Activated CD4-positive, alpha-beta T cell treated with anti-CD3 and anti-CD28 coated beads for 48 hours (primary cell): ENCODE results near the gene AVP.
"Not testable (repeated sequence)": the region's sequence is repeated elsewhere in the genome, so short reads cannot be mapped to it uniquely, and the experiment has no call there.

Experiments used
- DNase-seq: peaks from one replicate; pipeline ENCODE4 v3.0.0-alpha.2; 2020

The AVP gene

DNA sequence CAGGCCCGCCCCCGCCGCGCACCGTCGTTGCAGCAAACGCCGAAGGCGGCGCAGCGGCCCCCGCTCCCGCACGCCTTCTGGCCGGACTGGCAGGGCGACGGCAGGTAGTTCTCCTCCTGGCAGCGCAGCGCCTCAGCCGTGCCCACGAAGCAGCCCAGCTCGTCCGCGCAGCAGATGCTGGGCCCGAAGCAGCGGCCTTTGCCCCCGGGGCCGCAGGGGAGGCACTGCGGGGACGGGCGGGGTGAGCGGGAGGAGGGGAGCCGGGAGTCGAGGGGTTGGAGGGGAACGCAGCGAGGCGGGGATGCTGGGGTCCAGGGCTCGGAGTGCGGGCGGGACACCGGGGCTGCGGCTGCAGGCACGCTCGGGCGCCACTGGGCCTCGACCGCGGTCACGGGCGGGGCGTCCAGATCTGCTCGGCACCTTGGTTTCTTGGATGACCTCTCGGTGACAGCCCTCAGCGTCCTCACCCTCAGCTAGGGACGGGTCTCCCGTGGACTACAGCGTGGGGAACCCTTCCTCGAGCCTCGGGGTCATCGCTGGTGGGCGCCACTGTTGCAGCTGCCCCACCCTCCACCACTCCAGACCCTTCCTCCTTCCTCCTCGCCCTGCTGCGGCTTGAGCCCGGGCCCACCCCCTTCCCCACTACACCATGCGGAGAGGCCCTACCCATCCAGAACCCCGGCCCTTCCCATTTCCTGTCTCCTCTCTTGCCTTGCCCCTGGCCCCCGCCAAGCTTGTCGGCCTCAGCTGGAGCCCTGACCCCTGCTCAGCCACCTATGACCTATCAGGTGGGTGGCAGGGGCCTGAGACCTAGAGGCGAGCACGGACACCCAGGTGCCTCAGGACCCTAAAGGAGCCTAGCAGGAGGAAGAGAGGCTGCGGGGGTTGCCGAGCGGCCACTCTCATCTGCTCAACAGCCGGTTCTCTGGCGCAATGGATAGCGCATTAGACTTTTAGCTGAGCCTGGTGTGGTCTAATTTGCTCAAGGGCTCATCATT lies 1.3 kb downstream of the AVP start:
- DNase-seq: no peak

DNA sequence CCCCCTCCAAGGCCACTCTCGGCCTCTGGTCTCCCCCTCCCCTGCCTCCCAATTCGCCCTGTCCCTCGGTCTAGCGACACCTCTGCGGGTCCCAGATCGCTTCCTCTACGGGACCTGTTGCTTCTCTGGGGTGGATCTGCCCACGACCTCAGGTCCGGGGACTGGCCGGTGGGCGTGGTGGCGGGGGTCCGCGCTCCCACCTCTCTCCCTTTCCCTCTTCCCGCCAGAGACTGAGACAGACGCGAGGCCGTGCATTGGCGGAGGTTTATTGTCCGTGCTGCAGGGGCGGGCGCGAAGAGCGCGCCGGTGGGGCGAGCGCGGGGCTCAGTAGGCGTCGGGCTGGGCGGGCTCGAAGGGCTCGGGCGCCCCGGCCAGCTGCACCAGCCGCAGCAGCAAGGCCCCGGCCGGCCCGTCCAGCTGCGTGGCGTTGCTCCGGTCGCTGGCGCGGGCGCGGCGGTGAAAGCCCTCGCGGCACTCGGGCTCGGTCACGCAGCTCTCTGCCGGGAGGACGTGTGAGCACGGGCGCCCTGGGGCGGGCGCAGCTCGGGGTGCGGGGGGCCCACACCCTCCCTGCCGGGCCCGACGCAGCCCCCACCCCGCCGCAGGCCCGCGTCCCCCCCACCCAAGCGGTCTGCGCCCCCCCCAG lies 2.1 kb downstream of the AVP start:
- DNase-seq: no peak

DNA sequence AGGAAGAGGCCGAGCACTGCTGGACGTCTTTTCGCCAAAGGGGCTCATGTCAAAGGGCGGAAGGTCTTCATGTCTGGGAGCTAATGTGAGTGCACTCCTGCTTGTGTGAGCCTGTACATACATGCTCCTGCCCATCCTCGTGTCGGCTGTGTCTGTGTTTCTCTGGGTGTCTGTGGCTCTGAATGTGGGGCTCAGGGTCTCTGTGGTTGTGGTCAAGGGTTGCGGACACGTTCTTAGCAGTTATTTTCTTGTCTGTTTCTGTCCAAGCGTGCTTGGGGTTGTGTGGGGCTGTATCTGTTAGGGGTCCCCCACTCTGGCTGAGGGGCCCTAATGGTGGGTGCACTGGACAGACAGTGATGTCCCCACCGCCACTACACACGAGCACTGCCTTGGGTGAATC lies 2.9 kb downstream of the AVP start:
- no peak for DNase-seq

GRCh38 chr20:3080939-3081388 lies 3.6 kb downstream of the AVP start:
- no peak for DNase-seq

- DNase-seq: no peak
Observed at GRCh38 chr20:3077618-3078134, 6.8 kb downstream of the AVP start.

DNA sequence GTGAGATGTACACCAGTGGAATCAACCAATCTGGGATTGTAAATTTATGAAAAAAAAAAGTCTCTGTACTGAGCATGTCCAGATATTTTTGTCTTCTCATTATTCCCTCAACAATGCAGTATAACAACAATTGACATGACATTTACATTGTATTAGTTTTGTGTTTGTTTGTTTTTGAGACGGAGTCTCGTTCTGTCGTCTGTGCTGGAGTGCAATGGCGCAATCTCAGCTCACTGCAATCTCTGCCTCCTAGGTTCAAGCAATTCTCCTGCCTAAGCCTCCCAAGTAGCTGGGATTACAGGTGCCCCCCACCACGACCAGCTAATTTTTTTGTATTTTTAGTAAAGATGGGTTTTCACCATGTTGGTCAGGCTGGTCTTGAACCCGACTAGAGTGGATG lies 9.2 kb downstream of the AVP start:
- DNase-seq: not testable (repeated sequence)

DNA sequence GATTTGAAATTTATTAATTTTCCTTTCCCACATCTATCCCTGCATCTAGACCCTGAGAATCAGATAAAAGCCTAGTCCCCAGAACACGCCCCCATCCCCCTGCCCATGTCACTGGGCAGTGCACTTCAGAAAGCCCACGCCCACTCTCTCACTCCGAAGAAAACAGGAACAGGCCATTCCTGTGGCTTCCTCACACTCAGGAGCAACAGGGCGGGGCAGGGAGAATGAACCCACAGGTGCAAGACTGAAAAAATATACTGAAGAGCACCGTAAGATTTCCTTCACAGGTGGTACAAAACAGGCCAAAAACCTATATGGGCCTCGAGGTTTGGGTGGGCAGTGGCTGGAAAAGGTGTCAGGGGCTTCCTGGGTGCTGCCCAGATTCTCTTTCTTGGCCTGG lies 9.7 kb downstream of the AVP start:
- DNase-seq: no peak

DNA sequence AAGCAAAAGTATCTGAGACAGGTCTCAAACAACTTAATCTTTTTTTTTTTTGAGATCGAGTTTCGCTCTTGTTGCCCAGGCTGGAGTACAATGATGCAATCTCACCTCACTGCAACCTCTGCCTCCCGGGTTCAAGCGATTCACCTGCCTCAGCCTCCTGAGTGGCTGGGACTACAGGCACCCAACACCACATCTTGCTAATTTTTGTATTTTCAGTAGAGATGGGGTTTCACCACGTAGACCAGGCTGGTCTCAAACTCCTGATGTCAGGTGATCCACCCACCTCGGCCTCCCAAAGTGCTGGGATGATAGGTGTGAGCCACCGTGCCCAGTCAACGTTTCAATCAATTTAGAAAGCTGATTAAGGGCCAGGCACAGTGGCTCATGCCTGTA lies 11.3 kb downstream of the AVP start:
- DNase-seq: peak; percentile 44

- DNase-seq: no peak
Observed at GRCh38 chr20:3072530-3073250, 11.8 kb downstream of the AVP start.

- peak; percentile 77 for DNase-seq
Observed at GRCh38 chr20:3071610-3072529, 12.7 kb downstream of the AVP start, which contains the start of gene OXT. Gene OXT (plus strand): TSS chr20:3071620. CDS start chr20:3071656, 36 bp downstream.

DNA sequence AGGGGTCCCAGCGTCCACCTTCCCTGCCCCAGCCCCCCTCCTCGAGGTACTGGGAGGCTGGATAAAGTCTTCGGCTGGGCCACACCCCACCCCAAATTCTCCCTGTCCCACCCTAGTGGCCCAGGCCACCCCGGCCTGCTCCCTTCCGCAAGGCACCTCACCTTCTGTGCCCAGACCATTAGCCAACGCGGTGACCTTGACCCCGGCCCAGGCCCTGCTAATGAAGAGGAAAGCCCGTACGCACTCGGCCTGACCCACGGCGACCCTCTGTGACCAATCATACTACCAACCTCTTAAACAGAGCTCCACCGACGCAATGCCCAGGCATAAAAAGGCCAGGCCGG lies 13.3 kb downstream of the AVP start:
- DNase-seq: no peak

GRCh38 chr20:3070725-3071124 lies 13.8 kb downstream of the AVP start:
- no peak for DNase-seq

- peak; percentile 42 for DNase-seq
Observed at GRCh38 chr20:3068986-3069900, 15.3 kb downstream of the AVP start.

- no peak for DNase-seq
Observed at GRCh38 chr20:3068075-3068474, 16.4 kb downstream of the AVP start.

DNA sequence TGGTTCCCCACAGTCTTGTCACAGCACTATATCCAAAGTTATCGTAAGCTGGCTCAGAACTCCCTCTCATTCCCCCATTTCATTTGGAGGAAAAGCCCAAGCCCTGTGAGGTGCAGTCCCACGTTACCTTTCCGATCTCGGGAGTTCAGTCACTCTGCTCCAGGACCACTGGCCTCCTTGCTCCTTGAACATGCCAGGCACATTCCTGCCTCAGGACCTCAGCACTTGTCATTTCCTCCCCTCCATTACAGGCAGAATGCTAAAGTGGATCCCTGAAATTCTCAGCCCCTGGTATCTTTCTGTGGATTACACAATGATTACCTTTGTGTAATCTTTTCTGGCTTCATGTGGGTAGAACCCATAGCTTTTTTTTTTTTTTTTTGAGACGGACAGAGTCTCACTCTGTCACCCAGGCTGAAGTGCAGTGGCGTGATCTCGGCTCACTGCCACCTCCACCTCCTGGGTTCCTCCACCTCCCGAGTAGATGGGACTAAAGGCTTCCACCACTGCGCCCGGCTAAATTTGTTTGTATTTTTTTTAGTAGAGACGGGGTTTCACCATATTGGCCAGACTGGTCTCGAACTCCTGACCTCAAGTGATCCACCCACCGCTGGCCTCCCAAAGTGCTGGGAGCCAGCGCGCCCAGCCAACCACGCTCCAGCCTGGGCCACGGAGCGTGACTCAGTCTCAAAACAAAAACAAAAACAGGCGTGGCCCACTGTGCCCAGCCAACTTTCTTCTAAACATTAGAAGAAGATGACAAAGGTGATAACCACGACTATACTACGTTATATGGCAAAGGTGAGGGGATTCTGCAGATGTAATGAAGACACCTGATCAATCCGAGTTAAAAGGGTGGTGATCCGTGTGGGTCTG lies 17.1 kb downstream of the AVP start:
- DNase-seq: no peak

- not testable (repeated sequence) for DNase-seq
Observed at GRCh38 chr20:3064119-3064518, 20.4 kb downstream of the AVP start.

- DNase-seq: no peak
Observed at GRCh38 chr20:3059489-3059888, 25.0 kb downstream of the AVP start.

DNA sequence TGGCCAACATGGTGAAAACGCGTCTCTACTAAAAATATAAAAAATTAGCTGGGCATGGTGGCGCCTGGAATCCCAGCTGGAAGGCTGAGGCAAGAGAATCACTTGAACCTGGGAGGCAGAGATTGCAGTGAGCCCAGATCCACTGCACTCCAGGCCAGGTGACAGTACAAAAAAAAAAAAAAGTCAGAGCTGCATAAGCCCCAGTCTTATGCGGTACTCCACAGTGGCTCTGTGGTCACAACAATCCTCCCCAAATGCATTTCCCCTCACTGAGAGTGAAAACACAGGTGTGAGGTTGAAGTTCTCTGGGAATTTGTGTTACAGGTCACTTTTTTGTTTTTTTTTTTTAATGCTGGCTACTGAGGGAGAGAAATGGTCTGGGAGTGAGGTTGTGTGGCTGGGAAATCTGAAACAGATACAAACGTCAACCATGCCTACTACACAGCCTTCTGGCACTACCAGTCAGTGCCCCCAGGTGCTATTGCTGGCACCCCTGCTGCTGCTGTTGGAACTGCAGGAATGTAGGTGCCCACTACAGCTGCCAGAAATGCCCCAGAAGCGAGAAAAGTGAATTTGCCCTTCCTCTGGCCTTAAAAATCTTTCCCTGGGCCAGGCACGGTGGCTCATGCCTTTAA lies 33.0 kb downstream of the AVP start:
- no peak for DNase-seq
